Right cardiac atrium (tissue), 5 donors: ENCODE results near the gene EPSTI1. TPM values are rescaled to one million over a fixed set of nuclear protein-coding genes. Genes with fewer than 3 reads are reported as not detected.

Experiments
- ATAC-seq, 2 donors: fragments of 200-7000 bp; cut with Tn5 transposase; one replicate each; pipeline versions ENCODE4 v1.8.0 to v1.9.1; 2020; ENCODE audit warnings: moderate library complexity in 2 of 2, mild to moderate bottlenecking in 1 of 2
- DNase-seq, 3 donors: peaks; one replicate each; pipeline ENCODE4 v3.0.0-alpha.2; 2020
- H3K27ac ChIP-seq: one replicate; pipeline ENCODE4 v1.5.1; 2013; ENCODE audit warnings: mild to moderate bottlenecking, low read length, control low read depth, moderate library complexity
- H3K27me3 ChIP-seq: one replicate; pipeline ENCODE4 v1.6.1; 2013; ENCODE audit not compliant: control insufficient read depth, insufficient read depth
- H3K4me1 ChIP-seq: one replicate; pipeline ENCODE4 v1.6.1; 2013; ENCODE audit warnings: low read length; ENCODE audit not compliant: control insufficient read depth, insufficient read depth
- H3K4me3 ChIP-seq: one replicate; pipeline ENCODE4 v1.5.1; 2013; ENCODE audit warnings: low read length, control low read depth
- H3K9me3 ChIP-seq: one replicate; pipeline ENCODE4 v1.6.1; 2013; ENCODE audit warnings: low read length; ENCODE audit not compliant: control insufficient read depth
- WGBS: extraction: QIAGEN DNeasy Blood & Tissue Kit; methylation state at CpG from one replicate; pipeline ENCODE4 v1.1.7; 2013; 5-methylcytosine and 5-hydroxymethylcytosine counted together
- intact Hi-C, 4 donors: fragments of 100-400 bp; cut with DNase I; formaldehyde crosslinking; loops; one replicate each; pipeline versions ENCODE4 v1.11.0 to v1.14.0; 2022 to 2023
- polyA plus RNA-seq: library from polyadenylated mRNA; stranded (reverse); fragments of 200-250 nt; gene quantifications from one replicate; pipeline ENCODE4 v1.2.3, GENCODE V29; 2013
- total RNA-seq, 4 donors: library from RNA; stranded (reverse); fragmentation: NEBNext Ultra II Directional; extraction: Animal tissue kit (Norgen Biotek cat#: 25700); gene quantifications; one replicate each; pipeline ENCODE4 v1.2.1, GENCODE V29; 2021
- donor health status: healthy with polysubstance abuse.
- donor health status: DM: no; HTN: yes; CAD: no.
- donor health status: DM: no; HTN: no; CAD: no.
- donor health status: DM: no; HTN: yes; CAD: no; lungs with severe emphysema.
- donor health status: DM: yes; HTN: yes; CAD: no.

Gene EPSTI1
- total and polyA plus RNA-seq, 5 donors: 1.8 to 8.5 (median 4.8) TPM

DNA sequence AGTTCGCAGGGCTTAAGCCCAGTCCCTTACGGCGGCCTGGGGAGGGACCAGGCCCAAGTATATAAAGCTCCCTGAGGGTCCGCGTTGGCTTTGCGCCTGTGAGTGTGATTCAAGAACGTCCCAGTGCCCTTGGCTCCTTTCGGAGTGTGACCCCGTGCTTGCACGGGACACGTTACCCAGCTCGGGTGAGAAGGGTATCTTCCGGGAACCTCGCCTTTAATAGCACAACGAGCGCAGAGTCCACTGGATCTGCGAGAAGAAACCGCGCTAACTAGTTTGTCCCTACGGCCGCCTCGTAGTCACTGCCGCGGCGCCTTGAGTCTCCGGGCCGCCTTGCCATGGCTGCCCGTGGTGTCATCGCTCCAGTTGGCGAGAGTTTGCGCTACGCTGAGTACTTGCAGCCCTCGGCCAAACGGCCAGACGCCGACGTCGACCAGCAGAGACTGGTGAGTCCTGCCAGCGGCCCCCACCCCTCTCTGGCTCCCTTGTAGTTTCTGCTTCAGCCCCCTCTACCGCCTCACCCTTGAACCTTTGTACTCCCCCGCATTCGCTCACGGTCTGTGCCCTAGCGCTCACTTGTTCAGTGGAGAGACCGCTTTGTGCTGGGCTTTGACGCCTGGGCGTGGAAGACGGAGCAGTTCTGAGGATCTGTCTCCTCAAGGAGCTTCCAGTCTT, 31.4 kb upstream of the EPSTI1 start, which contains the start of gene DNAJC15:
Gene DNAJC15, plus strand, starts transcription at position 298 of the 675 bp plus-strand sequence. Its CDS starts 41 bp downstream, at position 339.
- Histone ChIP-seq H3K27me3 (no peaks in the 10 kb centered on the region), H3K4me3 (peak within 1 kb of the TSS; percentile 97), H3K4me1 (peaks cover 6% of the 10 kb centered on the region), H3K27ac (peak within 1 kb of the TSS; percentile 98), H3K9me3 (no peaks in the 10 kb centered on the region)
- intact Hi-C loops: no loop called here
- ATAC-seq: peak; percentile 95 to 96
- WGBS: 3% methylated on average over 48 of the region's 48 CpGs
- peak; percentile 91 to 97 (median 95) for DNase-seq

- H3K4me3 ChIP-seq: peak overlapping the region; percentile 97
- WGBS: 50% methylated on average over 12 of the region's 12 CpGs
- peaks cover 6% of the 10 kb centered on the region for H3K4me1 ChIP-seq
- peak in 1 of 2 donors; percentile 2 for ATAC-seq
- DNase-seq: no peak
- H3K27me3 ChIP-seq: no peaks in the 10 kb centered on the region
- peak overlapping the region; percentile 98 for H3K27ac ChIP-seq
- intact Hi-C loops: no loop called here
- H3K9me3 ChIP-seq: no peaks in the 10 kb centered on the region
Observed at GRCh38 chr13:43022934-43023288, 30.9 kb upstream of the EPSTI1 start.

GRCh38 chr13:43021926-43022670, 30.1 kb upstream of the EPSTI1 start:
- Histone ChIP-seq H3K27me3 (no peaks in the 10 kb centered on the region), H3K4me1 (peaks cover 6% of the 10 kb centered on the region), H3K9me3 (no peaks in the 10 kb centered on the region), H3K27ac (no peak overlapping the region), H3K4me3 (no peak overlapping the region)
- no peak for DNase-seq
- ATAC-seq: no peak
- intact Hi-C loops: no loop called here
- 85% methylated on average over 11 of the region's 11 CpGs for WGBS

GRCh38 chr13:43020794-43021193, 28.8 kb upstream of the EPSTI1 start:
- Histone ChIP-seq H3K27me3 (no peaks in the 10 kb centered on the region), H3K4me1 (peaks cover 6% of the 10 kb centered on the region), H3K27ac (no peak overlapping the region), H3K4me3 (no peak overlapping the region), H3K9me3 (no peaks in the 10 kb centered on the region)
- DNase-seq (no peak), ATAC-seq (no peak)
- WGBS: 79% methylated on average over 1 of the region's 1 CpG
- intact Hi-C loops: no loop called here

GRCh38 chr13:43019811-43020210, 27.8 kb upstream of the EPSTI1 start:
- no peak for DNase-seq
- intact Hi-C loops: no loop called here
- WGBS: 56% methylated on average over 2 of the region's 2 CpGs
- Histone ChIP-seq H3K4me3 (no peak overlapping the region), H3K9me3 (no peaks in the 10 kb centered on the region), H3K27ac (no peak overlapping the region), H3K4me1 (peaks cover 3% of the 10 kb centered on the region), H3K27me3 (no peaks in the 10 kb centered on the region)
- ATAC-seq: no peak

- Histone ChIP-seq H3K9me3 (no peaks in the 10 kb centered on the region), H3K27ac (no peak overlapping the region), H3K4me1 (no peaks in the 10 kb centered on the region), H3K27me3 (no peaks in the 10 kb centered on the region), H3K4me3 (no peak overlapping the region)
- DNase-seq (no peak), ATAC-seq (no peak)
- WGBS: 89% methylated on average over 5 of the region's 5 CpGs
- intact Hi-C loops: no loop called here
Observed at GRCh38 chr13:43016226-43016625, 24.2 kb upstream of the EPSTI1 start.

GRCh38 chr13:43014162-43014561, 22.1 kb upstream of the EPSTI1 start:
- DNase-seq: no peak
- Histone ChIP-seq H3K4me3 (no peak overlapping the region), H3K27ac (no peak overlapping the region), H3K27me3 (no peaks in the 10 kb centered on the region), H3K9me3 (no peaks in the 10 kb centered on the region), H3K4me1 (no peaks in the 10 kb centered on the region)
- intact Hi-C loops: no loop called here
- no peak for ATAC-seq
- WGBS: 72% methylated on average over 3 of the region's 3 CpGs

DNA sequence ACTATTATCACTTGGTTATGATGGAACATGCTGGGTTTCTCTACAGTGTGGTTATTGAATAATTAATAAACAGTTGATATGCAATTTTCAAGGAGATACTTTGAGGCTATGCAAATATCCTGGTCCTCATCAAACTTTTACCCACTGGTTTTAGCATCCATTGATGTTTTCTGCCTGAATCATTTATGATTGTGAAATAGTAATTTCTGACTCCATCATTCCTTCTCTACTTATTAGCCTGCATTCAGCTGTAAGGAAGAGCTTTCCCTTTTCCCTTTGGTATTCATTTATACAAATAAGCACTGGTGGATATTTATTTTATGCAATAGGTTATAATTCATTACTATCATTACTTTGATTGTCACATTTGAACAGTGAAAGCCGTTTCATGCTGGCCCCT, 17.5 kb upstream of the EPSTI1 start:
- intact Hi-C loops: no loop called here
- WGBS: 91% methylated on average over 1 of the region's 1 CpG

GRCh38 chr13:43008596-43008995, 16.6 kb upstream of the EPSTI1 start:
- no peaks in the 10 kb centered on the region for H3K4me1 ChIP-seq
- no peak for DNase-seq
- WGBS: 84% methylated on average over 3 of the region's 3 CpGs
- H3K27me3 ChIP-seq: no peaks in the 10 kb centered on the region
- no peak overlapping the region for H3K27ac ChIP-seq
- no peak for ATAC-seq
- no peak overlapping the region for H3K4me3 ChIP-seq
- intact Hi-C loops: no loop called here
- no peaks in the 10 kb centered on the region for H3K9me3 ChIP-seq

More for the DNA sequence above, 17.5 kb upstream of the EPSTI1 start:
- H3K4me3 ChIP-seq: no peak overlapping the region
- no peaks in the 10 kb centered on the region for H3K4me1 ChIP-seq
- ATAC-seq: no peak
- no peaks in the 10 kb centered on the region for H3K9me3 ChIP-seq
- no peaks in the 10 kb centered on the region for H3K27me3 ChIP-seq
- no peak overlapping the region for H3K27ac ChIP-seq
- no peak for DNase-seq

DNA sequence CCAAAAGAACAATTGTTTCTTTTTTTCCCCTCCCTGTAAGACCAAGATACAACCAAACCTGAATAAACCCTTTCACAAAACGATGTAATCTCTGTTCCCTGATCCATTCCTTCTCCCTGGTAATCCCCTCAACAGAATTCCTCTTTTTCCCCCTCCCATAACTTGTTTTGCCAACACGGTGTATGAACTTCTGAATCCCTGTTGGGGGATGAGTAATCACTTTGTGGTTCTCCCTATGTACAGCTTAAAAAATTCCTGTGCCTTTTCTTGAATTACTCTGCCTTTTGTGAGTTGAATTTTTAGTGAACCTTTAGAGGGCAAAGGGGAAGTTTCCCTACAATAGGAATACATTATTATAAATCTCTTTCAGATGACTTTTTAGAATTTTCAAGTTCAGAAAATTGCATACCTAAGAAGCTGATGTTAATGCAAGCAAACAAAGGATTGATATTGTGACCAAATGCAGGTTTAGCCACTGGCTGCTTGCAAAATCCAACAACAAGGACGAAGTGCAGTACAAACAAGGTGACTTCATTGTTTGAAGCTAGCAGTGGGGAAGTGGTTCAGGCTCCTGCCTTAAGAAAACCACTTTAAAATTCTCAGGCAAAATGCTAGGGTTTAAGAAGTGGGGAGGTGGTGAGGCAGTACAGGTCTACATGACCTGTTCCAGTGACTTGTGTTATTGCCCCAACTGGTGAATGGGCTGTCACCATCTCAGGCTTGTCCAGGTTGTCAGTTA, 15.0 kb upstream of the EPSTI1 start:
- DNase-seq (no peak), ATAC-seq (no peak)
- no peaks in the 10 kb centered on the region for H3K27me3 ChIP-seq

More for the DNA sequence above, 15.0 kb upstream of the EPSTI1 start:
- H3K27ac ChIP-seq: no peak overlapping the region
- WGBS: 66% methylated on average over 3 of the region's 3 CpGs
- no peaks in the 10 kb centered on the region for H3K9me3 ChIP-seq
- no peak overlapping the region for H3K4me3 ChIP-seq
- intact Hi-C loops: no loop called here
- no peaks in the 10 kb centered on the region for H3K4me1 ChIP-seq
